Activated B cell treated with CpG ODN at 0.5 μM for 24 hours (primary cell): ENCODE results near the gene PIK3R4. TPM values are rescaled to one million over a fixed set of nuclear protein-coding genes. Genes with fewer than 3 reads are reported as not detected.

Experiments
- ATAC-seq: fragments of 200-7000 bp; cut with Tn5 transposase; one replicate; pipeline ENCODE4 v1.10.0; 2021; ENCODE audit warnings: low read depth, mild to moderate bottlenecking, moderate library complexity
- CTCF ChIA-PET: fragments of 350-600 bp; sonication (Branson Sonifier 250); formaldehyde crosslinking; loops from one replicate; lab custom pipeline; 2021; ENCODE audit warnings: antibody characterized with exemption; lab: Charles Lee
- POLR2A ChIA-PET: fragments of 350-600 bp; sonication (Branson Sonifier 250); formaldehyde crosslinking; loops from one replicate; lab custom pipeline; 2021; ENCODE audit warnings: antibody characterized with exemption; lab: Charles Lee
- DNase-seq: peaks from one replicate; pipeline ENCODE4 v3.0.0; 2022
- H3K27ac Mint-ChIP-seq: one replicate; pipeline ENCODE4 v1.8.0; 2020; ENCODE audit warnings: mixed read lengths
- H3K27me3 Mint-ChIP-seq: one replicate; pipeline ENCODE4 v1.8.0; 2021; ENCODE audit warnings: mixed read lengths
- H3K36me3 Mint-ChIP-seq: one replicate; pipeline ENCODE4 v1.8.0; 2021; ENCODE audit warnings: low read depth, mixed read lengths
- H3K4me1 Mint-ChIP-seq: one replicate; pipeline ENCODE4 v1.8.0; 2021; ENCODE audit warnings: mixed read lengths
- H3K4me3 Mint-ChIP-seq: one replicate; pipeline ENCODE4 v1.8.0; 2020; ENCODE audit warnings: mild to moderate bottlenecking, mixed read lengths
- H3K9me3 Mint-ChIP-seq: one replicate; pipeline ENCODE4 v1.8.0; 2020; ENCODE audit warnings: mixed read lengths
- CTCF ChIP-seq: fragments of 200-600 bp; IDR thresholded peaks from one replicate; pipeline ENCODE4 v1.8.0; 2022; ENCODE audit warnings: antibody characterized with exemption, mild to moderate bottlenecking
- intact Hi-C: fragments of 100-400 bp; cut with micrococcal nuclease; formaldehyde crosslinking; loops from one replicate; pipeline ENCODE4 v1.15.1; 2024
- total RNA-seq: library from RNA; stranded (reverse); gene quantifications from 2 replicates; pipeline ENCODE4 v1.2.3, GENCODE V29; 2022

The PIK3R4 gene
- total RNA-seq, 1 donor from 2014 or later: 32.4 TPM

GRCh38 chr3:130773366-130773765, 26.7 kb upstream of the PIK3R4 start:
- no peak for DNase-seq
- intact Hi-C loops: no loop called here
- ATAC-seq: no peak
- POLR2A ChIA-PET: no interaction called here
- no peaks in the 10 kb centered on the region for H3K36me3 Mint-ChIP-seq
- no peak for TF ChIP-seq CTCF
- no peak overlapping the region for H3K4me3 Mint-ChIP-seq
- no peak overlapping the region for H3K27ac Mint-ChIP-seq
- no peaks in the 10 kb centered on the region for H3K9me3 Mint-ChIP-seq
- no peaks in the 10 kb centered on the region for H3K4me1 Mint-ChIP-seq
- CTCF ChIA-PET: no interaction called here
- H3K27me3 Mint-ChIP-seq: peaks cover 23% of the 10 kb centered on the region

DNA sequence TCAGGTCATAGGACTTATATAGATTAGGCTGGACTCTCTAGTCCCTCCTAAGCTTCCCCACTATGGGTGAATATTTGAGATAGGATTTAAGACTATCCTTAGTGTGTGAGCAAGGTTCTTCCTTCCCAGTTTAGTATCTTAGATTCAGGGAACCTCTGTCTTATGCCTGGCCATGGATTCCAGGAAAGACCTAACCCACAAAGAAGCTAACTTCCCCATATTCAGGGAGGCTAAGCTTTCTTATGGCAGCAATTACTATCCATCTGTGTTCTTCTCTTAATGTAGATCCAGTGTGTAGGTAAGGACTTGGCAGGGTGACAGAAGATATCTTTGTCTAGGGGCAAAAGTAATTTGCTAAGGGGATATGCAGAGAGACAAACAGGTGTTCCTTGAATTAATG, 25.5 kb upstream of the PIK3R4 start:
- CTCF ChIA-PET: no interaction called here
- no peak overlapping the region for H3K4me3 Mint-ChIP-seq
- ATAC-seq (no peak), DNase-seq (no peak)
- POLR2A ChIA-PET: no interaction called here
- no peak for TF ChIP-seq CTCF
- H3K9me3 Mint-ChIP-seq: no peaks in the 10 kb centered on the region
- H3K27ac Mint-ChIP-seq: no peak overlapping the region
- H3K4me1 Mint-ChIP-seq: no peaks in the 10 kb centered on the region
- H3K36me3 Mint-ChIP-seq: no peaks in the 10 kb centered on the region
- intact Hi-C loops: no loop called here
- H3K27me3 Mint-ChIP-seq: peaks cover 21% of the 10 kb centered on the region

GRCh38 chr3:130770644-130771043, 24.0 kb upstream of the PIK3R4 start:
- ATAC-seq (no peak), DNase-seq (no peak)
- Mint-ChIP-seq H3K4me3 (no peak overlapping the region), H3K36me3 (no peaks in the 10 kb centered on the region), H3K4me1 (no peaks in the 10 kb centered on the region), H3K27ac (no peak overlapping the region), H3K9me3 (no peaks in the 10 kb centered on the region), H3K27me3 (peaks cover 16% of the 10 kb centered on the region)
- CTCF ChIA-PET: no interaction called here
- POLR2A ChIA-PET: no interaction called here
- intact Hi-C loops: no loop called here
- no peak for TF ChIP-seq CTCF

GRCh38 chr3:130761730-130762311, 15.2 kb upstream of the PIK3R4 start:
- no peaks in the 10 kb centered on the region for H3K36me3 Mint-ChIP-seq
- no peak for ATAC-seq
- no peak overlapping the region for H3K4me3 Mint-ChIP-seq
- intact Hi-C loops: no loop called here
- DNase-seq: no peak
- ChIA-PET CTCF (interaction anchor here (1.0 kb wide), 1 partner anchor 131 kb away, joined by 3 read pairs; no protein-coding TSS in a partner anchor), POLR2A (interaction anchor here (1.1 kb wide), 1 partner anchor 132 kb away, joined by 3 read pairs; the partner anchor contains the start of gene ATP2C1)
- peaks cover 18% of the 10 kb centered on the region for H3K27me3 Mint-ChIP-seq
- no peak for TF ChIP-seq CTCF
- no peaks in the 10 kb centered on the region for H3K4me1 Mint-ChIP-seq
- no peak overlapping the region for H3K27ac Mint-ChIP-seq
- no peaks in the 10 kb centered on the region for H3K9me3 Mint-ChIP-seq

DNA sequence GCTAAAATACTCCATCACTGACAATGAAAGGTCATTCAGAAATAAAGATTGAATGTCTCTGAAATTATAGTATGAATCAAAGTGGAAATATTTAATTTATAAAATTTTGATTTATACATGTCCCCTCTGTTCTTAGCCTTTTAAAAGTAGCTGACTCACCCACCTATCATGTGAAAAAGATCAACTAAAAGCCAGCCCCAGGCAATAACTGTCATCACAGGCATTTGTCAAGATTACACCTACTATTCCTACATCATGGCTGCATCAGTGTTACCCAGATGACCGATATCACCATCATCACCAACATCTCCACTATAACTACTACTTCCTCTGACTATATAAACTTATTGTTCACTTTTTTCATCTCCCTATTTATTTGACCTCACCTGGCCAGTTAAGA, 14.3 kb upstream of the PIK3R4 start:
- Mint-ChIP-seq H3K4me1 (no peaks in the 10 kb centered on the region), H3K27me3 (peaks cover 18% of the 10 kb centered on the region), H3K27ac (no peak overlapping the region), H3K4me3 (no peak overlapping the region), H3K36me3 (no peaks in the 10 kb centered on the region), H3K9me3 (no peaks in the 10 kb centered on the region)
- intact Hi-C loops: no loop called here
- CTCF ChIA-PET: interaction anchor here (1.1 to 2.8 kb wide), 4 partner anchors 14 to 133 kb away, joined by 3 to 20 read pairs (median 6); partner anchors contain the start of gene ATP2C1
- no peak for TF ChIP-seq CTCF
- ATAC-seq (no peak), DNase-seq (no peak)
- POLR2A ChIA-PET: interaction anchor here (3.5 kb wide), 1 partner anchor 133 kb away, joined by 13 read pairs; the partner anchor contains the start of gene ATP2C1
